GM18868 (cell line): ENCODE measurements around the gene RTN4RL1.

ENCODE experiments used
- ATAC-seq: cut with Tn5 transposase; IDR thresholded peaks from one replicate; pipeline ENCODE4 v1.9.1; 2021; ENCODE audit warnings: mild to moderate bottlenecking, moderate library complexity; ENCODE audit not compliant: unreplicated experiment

The RTN4RL1 gene

DNA sequence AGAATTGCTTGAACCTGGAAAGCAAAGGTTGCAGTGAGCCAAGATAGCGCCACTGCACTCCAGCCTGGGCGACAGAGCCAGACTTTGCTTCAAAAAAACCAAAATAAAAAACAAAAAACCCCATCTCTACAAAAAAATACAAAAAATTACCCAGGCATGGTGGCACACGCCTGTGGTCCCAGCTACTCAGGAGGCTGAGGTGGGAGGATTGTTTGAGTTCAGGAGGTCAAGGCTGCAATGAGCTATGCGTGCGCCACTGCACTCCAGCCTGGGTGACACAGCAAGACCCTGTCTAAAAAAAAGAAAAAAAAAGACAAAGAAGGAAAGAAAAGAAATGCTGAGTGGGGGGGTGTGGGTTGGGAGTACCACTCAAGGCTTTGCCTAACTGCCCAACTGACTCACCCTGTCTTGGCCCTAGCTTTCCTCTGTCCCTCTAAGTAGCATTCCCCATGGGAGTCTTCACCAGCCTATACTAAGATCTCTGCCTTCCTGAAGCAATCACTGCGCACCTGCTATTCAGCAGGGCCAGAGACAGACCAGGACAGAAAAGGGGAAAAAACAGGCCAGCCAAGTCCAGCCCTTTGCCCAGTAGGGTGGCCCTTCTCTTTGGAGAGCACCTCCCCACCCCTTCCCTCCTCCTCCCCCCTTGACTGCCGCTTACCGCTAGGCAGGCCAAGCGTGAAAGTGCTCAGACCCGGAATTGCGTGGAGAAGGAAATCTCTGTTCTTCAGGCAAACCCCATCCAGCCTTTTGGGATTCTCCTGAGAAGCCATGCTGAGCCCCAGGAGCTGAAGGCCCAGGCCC is 45.8 kb downstream of the RTN4RL1 start:
- ATAC-seq: no peak

DNA sequence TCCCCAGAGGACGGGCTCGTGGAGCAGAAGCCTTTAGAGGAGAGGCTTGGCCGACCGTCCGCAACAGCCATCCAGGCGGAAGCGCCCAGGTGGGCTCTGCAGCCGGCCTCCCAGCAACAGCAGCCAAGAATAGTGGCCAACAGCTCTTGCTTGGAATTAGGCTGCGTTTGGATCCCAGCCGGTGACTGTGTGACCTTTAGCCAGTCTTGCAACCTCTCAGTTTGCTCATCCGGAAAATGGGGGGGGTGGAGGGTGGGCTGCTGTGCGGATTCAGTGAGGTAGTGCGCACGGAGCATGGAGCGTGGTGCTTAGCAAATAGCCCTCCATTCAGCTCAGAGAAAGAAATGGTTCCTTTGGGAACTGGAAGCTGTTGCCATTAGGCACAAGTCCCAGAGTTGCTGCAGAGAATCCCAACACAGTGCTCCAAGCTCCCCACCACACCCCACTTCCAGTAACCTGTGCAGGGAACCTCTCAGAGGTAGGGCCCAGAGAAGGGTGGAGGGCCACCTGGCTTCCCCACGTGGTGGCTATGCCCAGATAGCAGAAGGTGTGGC is 46.7 kb downstream of the RTN4RL1 start:
- ATAC-seq: no peak

GRCh38 chr17:1977583-1978395 is 47.3 kb downstream of the RTN4RL1 start:
- no peak for ATAC-seq

GRCh38 chr17:1976683-1977064 is 48.5 kb downstream of the RTN4RL1 start:
- ATAC-seq: no peak

GRCh38 chr17:1976000-1976682 is 49.0 kb downstream of the RTN4RL1 start:
- no peak for ATAC-seq

DNA sequence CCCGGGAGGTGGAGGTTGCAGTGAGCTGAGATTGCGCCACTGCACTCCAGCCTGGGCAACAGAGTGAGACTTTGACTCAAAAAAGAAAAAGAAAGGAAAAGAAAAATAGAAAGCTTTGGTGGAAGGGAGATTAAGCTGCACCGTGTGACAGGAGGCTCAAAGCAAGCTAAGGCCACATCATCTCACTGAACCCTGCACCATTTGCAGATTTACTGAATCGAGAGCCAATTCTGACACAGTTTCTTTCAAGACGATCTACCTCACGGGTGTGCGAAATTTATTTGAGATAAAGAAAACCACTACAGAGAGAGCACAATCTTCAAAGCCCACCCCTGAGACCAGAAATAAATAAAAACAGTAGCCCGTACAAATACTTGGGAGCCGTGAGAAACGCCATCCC is 49.6 kb downstream of the RTN4RL1 start:
- ATAC-seq: no peak

DNA sequence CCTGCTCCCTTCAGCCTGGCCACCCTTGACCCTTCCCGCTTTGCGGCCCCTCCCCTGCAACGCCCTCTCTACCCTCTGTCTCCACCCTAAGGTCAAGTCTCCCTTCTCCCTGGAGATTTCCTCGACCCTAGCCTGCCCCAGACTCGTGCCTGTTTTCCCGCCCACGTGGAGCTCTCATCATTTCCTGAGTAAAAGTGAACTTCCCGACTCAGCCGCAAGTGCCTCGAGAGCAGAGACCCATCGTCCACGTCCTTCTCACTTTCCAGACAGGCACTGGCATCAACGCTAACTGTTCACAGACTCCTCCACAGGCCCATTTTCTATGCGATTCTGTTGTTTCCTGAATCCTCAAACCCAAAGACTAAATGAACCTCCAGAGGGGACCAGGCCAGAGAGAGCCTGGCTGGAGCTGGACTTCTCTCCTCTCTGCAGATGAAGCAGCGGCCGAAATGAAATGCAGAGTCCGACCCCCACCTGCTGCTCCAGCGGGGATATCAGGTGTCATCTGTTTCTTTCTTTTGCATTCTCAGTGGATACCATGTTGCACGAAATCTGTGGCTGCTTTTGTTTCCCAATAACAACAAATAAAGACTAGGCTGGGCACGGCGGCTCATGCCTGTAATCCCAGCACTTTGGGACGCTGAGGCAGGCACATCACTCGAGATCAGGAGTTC is 52.5 kb downstream of the RTN4RL1 start:
- ATAC-seq: no peak

- no peak for ATAC-seq
Observed at GRCh38 chr17:1970843-1971384, 54.2 kb downstream of the RTN4RL1 start.

DNA sequence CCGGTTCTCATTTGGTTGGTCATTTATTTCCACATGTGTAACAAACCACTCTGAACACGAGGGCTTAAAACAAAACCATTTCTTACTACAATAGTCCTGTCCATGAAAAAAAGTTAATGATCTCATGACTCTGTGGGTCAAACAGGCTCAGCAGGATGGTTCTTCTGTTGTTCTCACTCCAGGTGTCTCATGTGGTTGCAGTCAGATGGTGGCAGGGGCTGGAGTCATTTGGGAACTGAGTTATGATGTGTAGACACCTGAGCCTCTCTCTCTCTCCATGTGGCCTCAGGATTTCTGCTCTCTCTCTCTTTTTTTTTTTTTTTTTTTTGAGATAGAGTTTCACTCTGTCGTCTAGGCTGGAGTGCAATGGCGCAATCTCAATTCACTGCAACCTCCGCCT is 55.4 kb downstream of the RTN4RL1 start:
- no peak for ATAC-seq

DNA sequence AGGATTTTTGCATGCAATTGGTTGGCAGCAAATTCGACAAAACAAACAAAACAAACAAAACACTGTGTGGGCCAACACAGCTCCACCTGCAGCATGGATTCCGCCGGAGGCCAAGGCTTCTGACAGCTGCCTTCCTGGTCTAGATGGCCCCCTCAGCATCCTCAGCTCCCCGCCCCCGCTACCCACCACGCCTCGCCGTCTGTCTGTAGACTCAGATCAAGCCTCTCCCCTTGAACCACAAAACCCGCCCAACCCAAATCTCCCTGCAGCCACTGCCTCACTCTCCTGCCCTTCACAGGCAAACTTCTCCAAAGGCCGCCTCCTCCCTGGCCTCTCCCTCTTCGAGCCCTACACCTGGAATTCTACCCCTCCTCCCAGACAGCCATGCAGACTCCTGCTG is 57.9 kb downstream of the RTN4RL1 start:
- ATAC-seq: no peak

DNA sequence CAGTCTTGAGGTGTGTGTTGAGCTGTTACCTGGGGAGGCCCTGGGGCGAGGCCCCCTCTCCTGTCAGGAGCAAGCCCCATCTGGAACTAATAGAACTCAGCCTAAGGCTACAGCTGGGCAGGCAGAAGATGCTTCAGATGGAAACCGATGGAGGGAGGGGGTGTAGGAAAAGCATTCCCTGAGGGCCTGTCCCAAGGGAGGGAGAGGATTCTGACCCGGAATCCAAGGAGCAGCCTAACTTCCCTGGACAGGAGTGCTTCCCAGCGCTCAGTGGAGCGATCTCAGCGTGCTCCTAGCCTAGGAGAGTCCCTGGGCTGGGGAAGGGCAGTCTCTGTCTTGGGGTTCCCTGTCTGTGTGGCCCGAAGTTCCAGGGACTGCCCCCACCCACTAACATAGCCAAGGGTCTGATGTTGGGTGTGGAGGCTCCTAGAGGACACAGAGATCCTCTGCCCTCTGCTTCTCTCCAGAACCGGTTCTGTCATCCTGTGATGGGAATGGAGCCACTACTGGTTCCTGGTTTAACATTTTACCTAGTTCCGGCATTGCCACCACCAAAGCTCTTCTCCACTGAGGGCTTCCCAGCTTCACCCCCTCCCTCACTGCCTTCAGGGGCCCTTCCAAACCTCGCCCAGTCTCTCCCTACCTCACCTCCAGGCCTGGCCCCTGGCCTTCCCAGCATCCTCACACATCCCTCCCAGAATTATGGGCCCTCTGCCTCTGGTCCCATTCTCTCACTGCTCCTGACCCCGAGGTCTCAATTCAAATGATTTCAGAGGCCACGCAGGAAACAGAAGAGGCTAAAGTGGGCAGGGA is 58.7 kb downstream of the RTN4RL1 start:
- ATAC-seq: no peak

GRCh38 chr17:1965556-1966273 is 59.4 kb downstream of the RTN4RL1 start:
- no peak for ATAC-seq

DNA sequence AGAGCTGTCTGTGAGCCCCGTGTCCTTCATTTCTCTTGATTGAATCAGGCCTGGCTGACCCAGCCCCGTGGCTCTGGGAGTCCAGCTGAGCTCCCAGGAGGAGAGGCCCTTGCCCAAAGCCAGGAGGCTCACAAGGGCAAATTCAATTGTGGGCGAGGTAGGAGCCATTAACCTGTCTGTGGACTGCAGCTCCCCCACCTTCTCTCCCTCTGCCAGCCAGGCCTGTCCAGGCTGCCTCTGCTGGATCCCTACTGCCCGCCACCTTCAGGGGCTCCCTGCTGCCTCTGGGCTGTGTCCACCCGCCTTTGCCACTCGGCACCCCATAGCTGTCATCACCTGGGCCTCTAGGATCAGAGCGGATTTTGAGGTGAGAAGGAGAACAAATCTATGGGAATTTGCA is 61.9 kb downstream of the RTN4RL1 start:
- no peak for ATAC-seq

GRCh38 chr17:1961189-1961588 is 63.9 kb downstream of the RTN4RL1 start:
- ATAC-seq: no peak

DNA sequence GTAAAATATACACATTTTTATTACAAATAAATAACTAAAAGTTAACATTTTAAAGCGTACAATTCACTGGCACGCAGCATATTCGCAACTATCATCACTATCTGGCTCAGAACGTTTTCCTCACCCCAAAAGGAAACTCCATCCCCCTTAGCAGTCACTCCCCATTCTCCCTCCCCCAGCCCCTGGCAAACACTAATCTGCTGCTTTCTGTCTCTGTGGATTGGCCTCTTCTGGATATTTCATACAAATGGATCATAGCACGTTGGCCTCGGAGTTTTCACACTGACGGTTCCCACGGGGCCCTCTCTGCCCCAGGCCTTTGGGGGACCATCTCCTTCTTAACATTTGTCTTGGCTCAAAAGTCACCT is 64.6 kb downstream of the RTN4RL1 start:
- ATAC-seq: no peak

DNA sequence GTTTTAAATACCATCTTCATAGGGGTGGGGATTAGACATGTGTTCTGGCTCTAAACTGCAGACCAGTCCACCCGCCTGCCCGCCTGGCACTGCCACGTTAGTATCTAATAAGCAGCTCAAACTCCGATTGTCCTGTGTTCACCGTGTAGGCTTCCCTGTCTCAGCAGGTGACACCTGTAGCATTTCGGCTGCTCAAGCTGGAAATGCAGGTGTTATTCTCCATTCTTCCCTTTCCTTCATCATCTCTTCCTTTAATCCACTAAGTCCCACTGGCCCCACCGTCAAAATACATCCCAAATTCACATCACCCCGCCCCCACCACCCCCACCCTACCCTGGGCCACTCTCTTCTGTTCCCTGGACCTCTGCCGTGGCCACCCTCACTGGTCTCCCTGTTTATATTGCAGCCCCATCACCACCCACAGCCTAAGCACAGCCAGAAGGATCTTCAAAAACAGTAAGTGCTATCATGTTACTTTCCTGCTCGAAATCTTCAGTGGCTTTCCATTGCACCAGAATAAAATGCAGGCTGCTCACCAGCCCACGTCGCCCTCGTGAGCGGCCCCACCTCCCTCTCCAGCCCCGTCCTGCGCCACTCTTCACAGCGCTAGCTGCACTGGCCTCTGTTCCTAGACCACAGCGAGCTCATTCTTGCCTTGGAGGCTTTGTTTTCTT is 65.1 kb downstream of the RTN4RL1 start:
- no peak for ATAC-seq

DNA sequence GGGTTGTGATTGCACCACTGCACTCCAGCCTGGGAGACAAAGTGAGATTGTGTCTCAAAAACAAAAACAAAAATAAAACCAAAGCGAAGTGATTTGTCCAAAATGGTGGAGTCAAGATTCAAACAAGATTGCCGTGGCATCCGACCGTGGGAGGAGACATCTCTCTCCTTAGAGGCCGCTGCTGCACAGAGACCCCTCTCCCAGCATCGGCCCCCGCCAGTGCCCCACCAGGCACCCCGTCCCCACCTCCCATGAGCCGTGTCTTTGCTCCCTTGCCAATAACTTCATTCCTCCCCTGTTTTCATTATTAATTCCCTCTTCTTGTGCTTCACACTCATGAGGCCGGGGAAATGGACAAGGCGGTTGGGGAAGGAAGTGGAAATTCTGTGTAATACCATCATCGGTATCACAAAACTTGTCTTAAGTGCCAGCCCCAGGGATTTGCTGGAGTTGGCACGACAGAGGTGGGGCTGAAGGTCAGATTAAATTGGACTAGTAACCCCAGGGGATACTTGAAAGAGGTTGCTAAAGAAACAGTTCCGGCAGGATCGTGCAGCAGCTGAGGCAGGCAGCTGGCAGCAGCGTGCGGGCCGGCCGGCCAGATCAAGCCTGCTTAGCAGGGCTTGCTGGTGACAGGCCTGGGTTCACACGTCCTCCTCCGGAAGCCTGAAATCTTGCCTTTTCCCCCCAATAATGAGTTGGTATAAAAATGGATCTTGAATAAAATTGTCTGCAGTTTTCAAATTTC is 66.8 kb downstream of the RTN4RL1 start:
- no peak for ATAC-seq

GRCh38 chr17:1957037-1957436 is 68.1 kb downstream of the RTN4RL1 start:
- no peak for ATAC-seq
